Neural progenitor cell (in vitro differentiated cells): Measurements from ENCODE around the gene LTBP2. TPM values are rescaled to one million over a fixed set of nuclear protein-coding genes. Genes with fewer than 3 reads are reported as not detected.
A peak's percentile ranks its signal among the peaks of the same experiment; 100 is the strongest.
"Not testable (repeated sequence)": the region's sequence is repeated elsewhere in the genome, so short reads cannot be mapped to it uniquely, and the experiment has no call there.

Source experiments
- DNase-seq: peaks from one replicate; pipeline ENCODE4 v3.0.0-alpha.2; 2016; ENCODE audit warnings: low spot score
- H2AFZ ChIP-seq: fragments of 200-600 bp; sonication (generic); replicated peaks from 2 replicates; pipeline ENCODE4 v1.6.1; 2016; ENCODE audit warnings: antibody characterized with exemption
- H3F3A ChIP-seq: fragments of 200-600 bp; sonication (generic); 2 replicates; pipeline ENCODE4 v1.6.1; 2016; ENCODE audit warnings: antibody characterized with exemption, low read depth
- H3K27ac ChIP-seq: fragments of 200-600 bp; sonication (generic); 2 replicates; pipeline ENCODE4 v1.5.1; 2016; ENCODE audit warnings: mild to moderate bottlenecking
- H3K27me3 ChIP-seq: fragments of 200-600 bp; sonication (generic); 2 replicates; pipeline ENCODE4 v1.6.1; 2016; ENCODE audit warnings: mild to moderate bottlenecking, moderate library complexity
- H3K36me3 ChIP-seq: fragments of 200-600 bp; sonication (generic); 2 replicates; pipeline ENCODE4 v1.5.1; 2016
- H3K4me1 ChIP-seq: fragments of 200-600 bp; sonication (generic); 2 replicates; pipeline ENCODE4 v1.6.1; 2016; ENCODE audit warnings: mixed run types
- H3K4me2 ChIP-seq: fragments of 200-600 bp; sonication (generic); 2 replicates; pipeline ENCODE4 v1.6.1; 2016
- H3K4me3 ChIP-seq: fragments of 200-600 bp; sonication (generic); 2 replicates; pipeline ENCODE4 v1.5.1; 2016
- H3K79me2 ChIP-seq: fragments of 200-600 bp; sonication (generic); 2 replicates; pipeline ENCODE4 v1.6.1; 2016; ENCODE audit warnings: low read depth
- H3K9ac ChIP-seq: fragments of 200-600 bp; sonication (generic); 2 replicates; pipeline ENCODE4 v1.6.1; 2016
- H3K9me3 ChIP-seq: fragments of 200-600 bp; sonication (generic); 2 replicates; pipeline ENCODE4 v1.5.1; 2016; ENCODE audit warnings: low read depth
- H4K20me1 ChIP-seq: fragments of 200-600 bp; sonication (generic); 2 replicates; pipeline ENCODE4 v1.6.1; 2016; ENCODE audit warnings: low read depth
- H3K27ac Mint-ChIP-seq: 3 replicates; pipeline ENCODE4 v1.8.0; 2021; ENCODE audit warnings: mixed read lengths
- H3K27me3 Mint-ChIP-seq: 2 replicates; pipeline ENCODE4 v1.8.0; 2022; ENCODE audit warnings: low read depth, mild to moderate bottlenecking, inconsistent platforms, moderate library complexity, mixed read lengths; ENCODE audit not compliant: insufficient read depth
- H3K36me3 Mint-ChIP-seq: 3 replicates; pipeline ENCODE4 v1.8.0; 2021; ENCODE audit warnings: mixed read lengths
- H3K4me1 Mint-ChIP-seq: 3 replicates; pipeline ENCODE4 v1.8.0; 2021; ENCODE audit warnings: mixed read lengths
- H3K4me3 Mint-ChIP-seq: 3 replicates; pipeline ENCODE4 v1.8.0; 2021; ENCODE audit warnings: mild to moderate bottlenecking, moderate library complexity, mixed read lengths
- H3K9me3 Mint-ChIP-seq: 3 replicates; pipeline ENCODE4 v1.8.0; 2020; ENCODE audit warnings: mixed read lengths
- CTCF ChIP-seq: fragments of 200-600 bp; sonication (generic); IDR thresholded peaks from 2 replicates; pipeline ENCODE4 v1.5.1; 2017; ENCODE audit warnings: antibody characterized with exemption, mild to moderate bottlenecking
- EZH2 ChIP-seq: fragments of 200-600 bp; sonication (generic); IDR thresholded peaks from 2 replicates; pipeline ENCODE4 v1.6.1; 2017; ENCODE audit warnings: antibody characterized with exemption, mild to moderate bottlenecking, moderate library complexity
- EZH2phosphoT487 ChIP-seq: fragments of 200-600 bp; sonication (generic); IDR thresholded peaks from 2 replicates; pipeline ENCODE4 v1.6.1; 2017; ENCODE audit warnings: antibody characterized with exemption
- total RNA-seq: library from RNA; depleted of rRNA; stranded (reverse); fragments of >200 nt; gene quantifications from 2 replicates; pipeline ENCODE4 v1.2.3, GENCODE V29; 2015; ENCODE audit warnings: low replicate concordance

LTBP2 gene
- total RNA-seq, 1 donor from 2014 or later = 0.43 TPM

- Histone ChIP-seq H3K4me2 (peak overlapping the region; percentile 49), H3K9me3 (no peaks in the 10 kb centered on the region), H3K79me2 (no peaks in the 10 kb centered on the region), H3K4me1 (peaks cover 17% of the 10 kb centered on the region), H3K4me3 (no peak overlapping the region), H3K27me3 (no peaks in the 10 kb centered on the region), H4K20me1 (no peaks in the 10 kb centered on the region), H3K36me3 (no peaks in the 10 kb centered on the region), H3F3A (peaks cover 10% of the 10 kb centered on the region), H2AFZ (peak overlapping the region; percentile 52), H3K27ac (peak overlapping the region; percentile 83), H3K9ac (no peak overlapping the region)
- TF ChIP-seq EZH2phosphoT487 (no peak), CTCF (no peak), EZH2 (no peak)
- Mint-ChIP-seq H3K4me1 (peaks cover 4% of the 10 kb centered on the region), H3K9me3 (peaks cover 3% of the 10 kb centered on the region), H3K27ac (no peak overlapping the region), H3K36me3 (no peaks in the 10 kb centered on the region), H3K4me3 (peak overlapping the region; percentile 48), H3K27me3 (peaks cover 8% of the 10 kb centered on the region)
- DNase-seq = no peak
Observed at GRCh38 chr14:74456684-74457564, 155.1 kb downstream of the LTBP2 start.

GRCh38 chr14:74454397-74454796 is 157.6 kb downstream of the LTBP2 start:
- H3K9me3 Mint-ChIP-seq, H3K9ac ChIP-seq, H3K79me2 ChIP-seq, H4K20me1 ChIP-seq, H3K27me3 ChIP-seq, H3K36me3 ChIP-seq, DNase-seq, H3K9me3 ChIP-seq, H3K27ac ChIP-seq, H3K4me2 ChIP-seq, H3K36me3 Mint-ChIP-seq, H2AFZ ChIP-seq, H3K4me3 Mint-ChIP-seq, H3K4me3 ChIP-seq, H3K27me3 Mint-ChIP-seq: not testable (repeated sequence)
- H3K4me1 Mint-ChIP-seq = peaks cover 11% of the 10 kb centered on the region
- peak overlapping the region; percentile 58 for H3K27ac Mint-ChIP-seq
- peaks cover 16% of the 10 kb centered on the region for H3F3A ChIP-seq
- H3K4me1 ChIP-seq = peaks cover 17% of the 10 kb centered on the region

Other genes with a start within 250 kb of the LTBP2 start
- 0.40 TPM in 1 of 2 replicates, not detected in the other for gene SYNDIG1L, start 186.0 kb downstream of the LTBP2 start, total RNA-seq
- gene NPC2, start 118.9 kb downstream of the LTBP2 start, total RNA-seq = 371 and 405 TPM in 2 replicates
- 45.5 and 47.0 TPM in 2 replicates for gene ISCA2, start 118.5 kb downstream of the LTBP2 start, total RNA-seq
- 25.2 and 27.7 TPM in 2 replicates for gene AREL1, start 100.8 kb upstream of the LTBP2 start, total RNA-seq
- gene FCF1, start 100.9 kb upstream of the LTBP2 start, total RNA-seq = 41.7 and 96.1 TPM in 2 replicates
- 35.7 and 55.9 TPM in 2 replicates for gene YLPM1, start 151.1 kb upstream of the LTBP2 start, total RNA-seq